Epidermal melanocyte (primary cell): ENCODE measurements around the gene FAM168B.
A peak's percentile ranks its signal among the peaks of the same experiment; 100 is the strongest.

ENCODE experiments used
- DNase-seq: peaks from one replicate; pipeline ENCODE4 v3.0.0; 2011; ENCODE audit warnings: low spot score; ENCODE audit not compliant: insufficient read length

The FAM168B gene

GRCh38 chr2:131056204-131056931, 36.9 kb downstream of the FAM168B start:
- no peak for DNase-seq

DNA sequence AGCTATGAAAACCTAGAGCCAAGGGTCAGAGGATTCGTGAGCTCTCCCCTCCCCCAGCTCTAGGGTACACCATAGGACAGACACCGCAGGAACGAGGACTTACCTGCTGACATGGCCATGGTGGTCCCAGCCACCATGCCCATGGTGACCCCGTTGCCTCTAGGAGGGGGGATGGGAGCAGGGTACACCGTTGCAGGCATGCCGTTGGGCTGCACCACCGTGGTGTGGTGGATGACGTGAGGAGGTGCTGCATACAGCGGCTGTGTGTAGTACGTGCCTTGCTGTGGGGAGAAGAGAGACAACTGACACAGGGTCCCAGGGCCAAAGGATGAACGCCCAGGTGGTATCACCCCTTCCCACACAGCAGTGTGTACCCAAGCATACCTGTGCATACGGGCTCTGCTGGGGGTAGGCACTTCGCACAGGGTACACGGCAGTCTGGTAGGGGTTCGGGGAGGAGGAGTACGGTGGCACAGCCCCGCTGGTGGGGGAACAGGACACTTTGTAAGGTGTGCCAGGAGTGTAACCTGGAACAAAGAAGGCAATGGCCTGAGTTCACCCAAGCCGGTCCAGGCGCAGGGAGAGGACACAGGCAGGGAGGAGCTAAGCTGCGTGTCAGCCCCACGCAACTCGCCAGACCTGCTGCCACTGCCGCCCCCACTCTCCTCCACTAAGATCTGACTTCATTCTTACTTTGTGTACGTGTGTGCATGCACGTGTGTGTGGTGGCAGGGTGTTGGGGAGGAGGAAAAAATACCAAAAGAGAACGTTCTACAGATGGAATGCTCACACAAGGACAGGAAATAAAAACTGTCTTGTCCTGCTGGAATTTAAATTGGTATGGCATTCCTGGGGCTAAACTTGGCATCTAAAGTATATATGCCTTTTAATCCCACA, 37.8 kb downstream of the FAM168B start:
- DNase-seq = peak; percentile 45

GRCh38 chr2:131054488-131054887, 38.8 kb downstream of the FAM168B start:
- DNase-seq = peak; percentile 6

- DNase-seq = peak; percentile 13
These were observed 40.5 kb downstream of the FAM168B start for GRCh38 chr2:131052741-131053263.

DNA sequence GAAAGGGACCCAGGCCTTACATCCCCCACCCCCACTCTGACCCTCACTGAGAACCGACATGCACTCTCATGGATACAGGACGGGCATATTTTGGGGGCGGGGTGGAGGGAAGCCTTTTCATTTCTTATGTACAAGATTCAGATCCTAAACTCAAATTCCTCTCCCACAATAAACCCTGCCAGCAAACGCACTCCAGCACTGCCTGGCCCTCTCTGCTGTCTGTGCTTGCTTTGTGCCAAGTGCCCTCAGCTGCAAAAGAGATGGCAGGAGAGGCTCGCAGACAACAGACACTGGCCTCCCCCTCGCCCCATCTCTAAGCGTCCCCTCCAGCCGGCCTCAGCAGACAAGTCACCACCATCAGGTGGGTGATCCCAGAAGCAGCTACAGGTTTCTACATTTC, 42.4 kb downstream of the FAM168B start:
- no peak for DNase-seq

DNA sequence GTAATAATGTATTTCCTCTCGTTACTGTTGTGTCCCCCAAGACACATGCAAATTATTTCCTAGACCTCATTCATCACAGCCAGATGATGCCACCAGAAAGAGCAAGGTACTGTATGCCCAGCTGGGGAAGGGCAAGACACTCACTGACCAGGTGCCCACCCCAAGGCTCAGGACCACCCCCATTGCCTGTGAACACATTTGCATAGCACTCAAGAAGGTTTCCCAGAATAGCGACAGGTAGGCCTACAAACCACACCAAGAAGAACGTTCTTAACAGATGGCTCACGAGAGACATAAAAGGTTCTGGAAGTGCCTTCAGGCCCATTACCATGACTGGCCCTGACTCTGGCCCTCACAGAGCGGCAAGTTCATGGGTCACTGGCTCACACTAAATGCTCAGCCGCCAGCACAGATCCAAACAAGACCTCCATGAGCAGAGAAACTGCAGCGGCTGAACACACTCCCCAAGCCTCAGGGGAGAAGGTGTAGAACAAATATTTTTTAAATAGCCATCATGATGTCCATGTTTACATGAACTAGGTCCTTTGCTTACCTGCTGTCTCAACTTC, 44.0 kb downstream of the FAM168B start:
- DNase-seq = peak; percentile 8

GRCh38 chr2:131048641-131049040, 44.6 kb downstream of the FAM168B start:
- peak; percentile 11 for DNase-seq

DNA sequence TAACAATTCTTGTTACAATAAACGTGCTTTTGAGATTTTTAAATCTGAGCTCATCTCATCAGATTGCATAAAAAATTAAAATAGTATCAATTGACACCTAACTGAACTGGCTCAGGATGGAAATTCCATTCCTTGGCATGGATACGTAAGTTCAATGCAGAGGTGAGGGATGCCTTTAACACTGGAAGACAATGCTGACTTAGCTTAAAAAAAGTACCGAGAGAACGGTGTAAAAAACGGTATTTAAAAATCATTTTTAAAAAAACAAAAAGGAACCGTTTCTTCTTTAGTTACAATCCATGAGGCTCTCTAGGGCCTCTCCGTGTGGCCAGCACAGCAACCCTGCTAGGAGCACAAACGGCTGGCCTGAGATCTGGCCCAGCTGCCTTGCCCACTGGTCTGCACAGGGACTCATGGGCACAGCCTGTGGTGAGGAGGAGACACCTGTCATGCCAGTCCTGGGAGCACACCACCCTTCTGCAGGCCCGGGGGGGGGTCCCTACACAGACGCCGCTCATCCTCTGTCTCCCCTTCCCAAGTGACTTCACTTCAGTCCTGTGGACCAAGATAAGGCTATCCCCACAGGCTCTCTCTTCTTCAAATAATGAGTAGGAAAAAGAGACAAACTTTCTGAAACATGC, 45.2 kb downstream of the FAM168B start:
- DNase-seq = no peak

DNA sequence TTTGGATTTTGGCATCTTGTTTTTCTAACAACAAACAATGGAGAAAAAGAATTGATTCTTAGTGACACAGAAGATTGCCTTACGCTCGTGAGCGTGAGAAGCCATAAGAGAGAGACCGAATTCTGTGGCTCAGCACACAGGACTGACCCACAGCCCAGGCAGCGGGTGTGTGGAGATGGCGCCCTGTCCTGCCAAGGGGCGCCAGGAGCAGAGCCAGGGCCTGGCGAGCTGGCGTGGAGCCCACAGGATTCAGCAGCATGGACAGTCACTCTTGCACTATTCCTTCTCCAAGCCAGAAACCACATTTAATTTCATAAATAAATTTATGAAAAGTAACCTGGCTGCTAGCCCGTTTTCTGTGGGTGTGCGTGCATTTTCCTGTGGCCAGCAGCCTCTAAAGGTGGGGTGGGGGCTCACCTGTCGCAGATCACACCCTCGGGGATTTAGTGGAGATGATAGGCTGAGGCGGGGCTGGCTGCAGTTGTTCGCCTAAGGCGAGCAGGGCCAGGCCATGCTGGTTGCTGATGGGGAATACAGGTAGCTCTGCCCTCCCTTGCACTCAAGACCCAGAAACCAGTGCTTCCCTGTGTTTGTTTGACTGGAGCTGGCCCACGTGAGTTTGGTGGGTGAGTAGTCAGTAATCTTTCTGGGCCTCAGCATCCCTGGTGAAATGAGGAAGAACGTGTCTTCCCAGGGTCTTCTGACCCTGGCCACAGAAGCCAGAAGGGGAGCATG, 46.2 kb downstream of the FAM168B start:
- peak; percentile 10 for DNase-seq

- DNase-seq = peak; percentile 8
These were observed 47.0 kb downstream of the FAM168B start for GRCh38 chr2:131046028-131046917.

DNA sequence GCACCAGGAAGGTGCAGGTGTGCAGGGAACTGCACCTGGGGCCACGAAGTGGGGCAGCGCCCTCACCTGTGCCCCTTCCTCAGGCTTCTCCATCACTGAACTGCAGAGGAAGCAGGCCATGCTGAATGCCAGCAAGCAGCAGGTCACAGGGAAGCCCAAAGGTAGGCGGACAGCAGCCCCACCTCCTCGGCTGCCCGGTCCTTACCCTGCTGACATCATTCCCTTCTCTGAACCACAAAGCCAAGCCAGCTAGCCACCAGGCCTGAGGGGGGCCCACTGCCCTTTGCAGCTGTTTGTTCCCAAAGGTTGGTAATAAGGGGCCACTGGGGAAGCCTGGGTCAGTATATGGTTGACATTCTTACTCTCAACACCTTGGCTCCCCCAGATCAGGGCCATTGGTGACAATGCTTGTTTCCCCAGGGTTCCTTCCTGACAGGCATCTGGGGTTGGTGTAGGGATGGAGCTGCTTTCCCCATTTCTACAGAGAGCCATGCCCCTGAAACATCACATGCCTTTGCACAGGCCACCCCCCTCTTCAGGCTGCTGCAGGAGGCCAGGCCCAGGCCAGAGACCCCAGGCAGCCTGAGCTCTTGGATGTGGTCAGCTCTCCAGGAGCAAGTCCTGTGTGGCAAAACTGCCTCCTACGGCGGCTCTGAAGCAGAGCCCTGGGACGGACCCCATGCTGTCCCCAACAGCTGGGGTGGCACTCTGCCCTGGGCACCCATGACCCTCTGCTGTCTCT, 47.8 kb downstream of the FAM168B start:
- DNase-seq = peak; percentile 13

- DNase-seq = no peak
These were observed 48.5 kb downstream of the FAM168B start for GRCh38 chr2:131044757-131045150.

DNA sequence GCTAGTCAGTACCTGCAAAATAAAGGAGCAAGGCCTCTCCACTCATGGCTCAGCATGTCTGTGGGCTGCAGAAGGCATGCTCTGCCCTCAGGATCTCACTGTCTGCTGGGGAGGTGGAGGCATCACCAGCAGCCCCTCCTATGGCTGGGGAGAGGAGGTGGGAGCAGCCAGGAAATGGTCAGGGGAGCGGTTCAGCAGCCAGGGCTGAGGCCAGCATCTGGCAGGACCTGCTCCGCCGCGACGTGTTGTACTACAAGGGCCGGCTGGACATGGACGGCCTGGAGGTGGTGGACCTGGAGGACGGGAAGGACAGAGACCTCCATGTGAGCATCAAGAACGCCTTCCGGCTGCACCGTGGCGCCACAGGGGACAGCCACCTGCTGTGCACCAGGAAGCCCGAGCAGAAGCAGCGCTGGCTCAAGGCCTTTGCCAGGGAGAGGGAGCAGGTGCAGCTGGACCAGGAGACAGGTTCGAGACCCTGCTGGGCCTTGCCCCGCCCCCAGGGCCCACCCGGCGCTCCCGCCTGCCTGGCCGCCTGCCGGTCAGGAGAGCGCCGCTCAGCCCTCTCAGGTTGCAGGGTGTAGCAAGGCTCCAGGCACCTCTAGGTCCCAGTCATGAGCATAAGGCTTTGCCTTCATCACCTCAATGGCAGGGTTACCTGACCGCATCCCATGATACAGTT, 49.0 kb downstream of the FAM168B start:
- peak; percentile 15 for DNase-seq

DNA sequence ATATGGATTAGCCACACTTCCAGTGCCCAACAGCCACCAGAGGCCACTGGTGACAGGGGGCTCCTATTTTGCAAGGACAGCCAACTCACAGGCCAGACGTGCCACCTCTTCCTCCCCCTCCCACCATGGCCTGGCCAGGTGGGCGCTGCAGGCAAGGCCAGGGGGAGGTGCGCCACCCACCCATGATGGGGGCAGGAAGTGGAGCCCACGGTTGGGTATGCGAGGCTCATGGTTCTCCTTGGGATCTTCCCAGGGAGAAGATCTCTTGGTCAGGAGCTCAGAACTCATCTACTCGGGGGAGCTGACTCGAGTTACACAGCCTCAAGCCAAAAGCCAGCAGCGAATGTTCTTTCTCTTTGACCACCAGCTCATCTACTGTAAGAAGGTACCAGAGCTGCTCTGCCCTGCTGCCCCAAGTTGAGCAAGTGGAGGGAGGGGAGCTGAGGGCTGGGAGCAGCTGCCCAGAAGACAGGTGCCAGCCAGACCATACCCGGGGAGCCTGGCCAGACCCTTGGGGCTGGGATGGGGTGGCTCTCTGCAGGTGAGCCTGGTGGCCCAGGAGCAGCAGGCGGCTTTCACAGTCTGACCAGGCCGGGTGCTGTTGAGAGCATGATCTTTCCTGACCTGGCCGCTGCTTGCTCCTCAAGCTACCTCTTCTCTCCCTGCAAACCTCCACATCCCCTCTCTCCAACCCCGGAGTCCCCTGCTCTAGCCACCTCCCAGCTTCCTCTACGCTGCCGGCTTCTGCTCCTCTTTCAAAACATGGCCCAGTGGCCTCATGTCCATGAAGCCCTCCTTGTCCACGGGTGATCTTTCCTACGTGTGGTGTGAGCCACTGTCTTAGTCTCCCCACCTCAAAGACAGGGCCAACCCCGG, 49.8 kb downstream of the FAM168B start:
- no peak for DNase-seq

DNA sequence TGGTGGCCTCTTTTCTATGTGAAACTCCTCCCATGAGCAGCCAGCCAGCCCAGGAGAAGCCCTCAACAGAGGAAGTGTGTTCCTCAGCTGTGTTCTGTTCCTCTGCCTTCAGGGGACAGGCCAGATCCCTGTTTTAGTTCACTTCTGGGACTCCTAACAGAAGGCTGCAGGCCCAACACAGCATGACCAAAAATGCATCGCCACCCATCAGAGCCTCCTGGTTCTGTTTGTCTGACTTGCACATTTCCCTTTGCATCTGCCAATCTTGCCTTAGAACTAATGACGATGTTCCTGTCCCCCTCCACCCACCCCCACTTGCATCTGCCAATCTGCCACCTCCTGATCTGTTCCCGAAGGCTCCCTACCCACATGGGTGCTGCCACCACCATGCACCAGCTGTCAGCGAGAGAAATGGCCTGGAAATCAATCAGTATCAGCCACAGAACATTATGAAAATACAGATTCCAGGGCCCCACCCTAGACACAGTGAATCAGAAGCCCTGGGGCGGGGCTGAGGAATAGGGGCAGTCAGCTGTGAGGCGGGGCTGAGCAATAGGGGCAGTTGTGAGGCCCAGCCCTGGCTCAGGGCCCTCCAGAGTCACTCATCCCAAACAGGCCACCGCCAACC, 51.0 kb downstream of the FAM168B start:
- DNase-seq = peak; percentile 7

DNA sequence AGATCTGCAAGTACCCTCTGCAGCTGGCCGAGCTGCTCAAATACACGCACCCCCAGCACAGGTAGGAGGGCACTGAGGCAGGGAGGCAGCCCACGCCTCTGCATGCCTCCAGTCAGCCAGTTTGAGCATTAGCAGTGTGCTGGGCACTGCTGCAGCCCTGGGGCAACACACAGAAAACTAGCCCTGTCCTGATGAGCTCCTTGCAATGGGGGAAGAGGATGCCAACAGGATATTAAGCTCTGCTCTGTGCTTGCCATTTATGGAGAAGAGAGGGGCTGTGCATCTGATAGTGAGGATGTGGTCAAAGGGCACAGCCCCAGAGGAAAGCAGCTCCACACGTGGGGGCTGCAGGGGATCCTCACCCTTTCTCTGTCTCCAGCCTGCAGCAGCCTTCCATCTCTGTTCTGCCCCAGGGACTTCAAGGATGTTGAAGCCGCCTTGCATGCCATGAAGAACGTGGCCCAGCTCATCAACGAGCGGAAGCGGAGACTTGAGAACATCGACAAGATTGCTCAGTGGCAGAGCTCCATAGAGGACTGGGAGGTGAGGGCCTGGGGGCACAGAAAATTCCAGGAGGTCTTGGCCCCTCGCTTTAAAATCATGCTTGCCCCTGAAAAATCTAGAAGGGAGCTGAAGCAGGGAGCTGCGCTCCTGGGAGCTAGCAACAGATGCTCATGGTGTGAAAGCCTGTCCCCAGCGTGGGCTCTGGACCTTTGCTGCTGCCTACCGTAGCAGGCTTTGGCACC, 51.7 kb downstream of the FAM168B start:
- peak; percentile 9 for DNase-seq
